Endodermal cell (in vitro differentiated cells): Measurements from ENCODE around the gene KRT6C. TPM values are rescaled to one million over a fixed set of nuclear protein-coding genes. Genes with fewer than 3 reads are reported as not detected.
A peak's percentile ranks its signal among the peaks of the same experiment; 100 is the strongest.

Source experiments
- DNase-seq: peaks from one replicate; pipeline ENCODE4 v3.0.0-alpha.2; 2017
- H3K27ac ChIP-seq: 2 replicates; pipeline ENCODE4 v1.5.1; 2013; ENCODE audit warnings: mild to moderate bottlenecking, low read depth, low read length, moderate library complexity
- H3K27me3 ChIP-seq: 2 replicates; pipeline ENCODE4 v1.6.1; 2013; ENCODE audit warnings: mild to moderate bottlenecking, low read length, moderate library complexity; ENCODE audit not compliant: insufficient read depth, control insufficient read depth, poor library complexity, severe bottlenecking
- H3K36me3 ChIP-seq: 2 replicates; pipeline ENCODE4 v1.7.0; 2013; ENCODE audit warnings: mild to moderate bottlenecking, low read length, moderate library complexity; ENCODE audit not compliant: control insufficient read depth, insufficient read depth
- H3K4me1 ChIP-seq: one replicate; pipeline ENCODE4 v1.7.0; 2013; ENCODE audit warnings: low read length; ENCODE audit not compliant: control insufficient read depth, insufficient read depth
- H3K4me3 ChIP-seq: 2 replicates; pipeline ENCODE4 v1.5.1; 2013; ENCODE audit warnings: mild to moderate bottlenecking, low read length, moderate library complexity
- H3K9ac ChIP-seq: 2 replicates; pipeline ENCODE4 v1.6.1; 2013; ENCODE audit warnings: mild to moderate bottlenecking, low read length, moderate library complexity; ENCODE audit not compliant: poor library complexity, severe bottlenecking; ENCODE audit errors: extremely low read depth
- H3K9me3 ChIP-seq: 2 replicates; pipeline ENCODE4 v1.6.1; 2013; ENCODE audit warnings: mild to moderate bottlenecking, low read length, moderate library complexity; ENCODE audit not compliant: control insufficient read depth
- H3K27ac Mint-ChIP-seq: 2 replicates; pipeline ENCODE4 v1.8.0; 2020; ENCODE audit warnings: mixed read lengths
- H3K27me3 Mint-ChIP-seq: 2 replicates; pipeline ENCODE4 v1.8.0; 2021; ENCODE audit warnings: mild to moderate bottlenecking, mixed read lengths; ENCODE audit not compliant: insufficient read depth
- H3K36me3 Mint-ChIP-seq: 2 replicates; pipeline ENCODE4 v1.8.0; 2020; ENCODE audit warnings: low read depth, mixed read lengths
- H3K4me1 Mint-ChIP-seq: 2 replicates; pipeline ENCODE4 v1.8.0; 2020; ENCODE audit warnings: mixed read lengths
- H3K4me3 Mint-ChIP-seq: 2 replicates; pipeline ENCODE4 v1.8.0; 2020; ENCODE audit warnings: mild to moderate bottlenecking, moderate library complexity, mixed read lengths
- H3K9me3 Mint-ChIP-seq: 2 replicates; pipeline ENCODE4 v1.8.0; 2020; ENCODE audit warnings: mild to moderate bottlenecking, mixed read lengths
- WGBS, 2 experiments: methylation state at CpG; one replicate each; pipeline versions ENCODE4 v1.1.5 to v1.1.7; 2013; ENCODE audit warnings: missing lambda C conversion rate in 2 of 2, mixed read lengths in 1 of 2; ENCODE audit not compliant: insufficient coverage in 1 of 2, insufficient read length in 1 of 2; 5-methylcytosine and 5-hydroxymethylcytosine counted together
- total RNA-seq, 2 donors: library from RNA; stranded (reverse); fragmentation: NEBNext Ultra II Directional in 1 of 2; extraction: Animal tissue kit (Norgen Biotek cat#: 25700) in 1 of 2; gene quantifications; 2 replicates in 1 of 2; 3 replicates in 1 of 2; pipeline ENCODE4 v1.2.1, GENCODE V29; 2021
- TF ChIP-seq, protein P1 (sequence below): fragments of 200-600 bp; sonication (generic); conservative IDR thresholded peaks from 2 replicates; pipeline ENCODE4 v1.5.0; 2021; ENCODE audit warnings: antibody characterized with exemption, mild to moderate bottlenecking

KRT6C gene
- total RNA-seq, 2 donors from 2014 or later: not detected

- Mint-ChIP-seq H3K27me3 (peaks cover 2% of the 10 kb centered on the region), H3K4me3 (no peak overlapping the region), H3K36me3 (no peaks in the 10 kb centered on the region), H3K27ac (no peak overlapping the region), H3K4me1 (peaks cover 8% of the 10 kb centered on the region), H3K9me3 (no peaks in the 10 kb centered on the region)
- TF ChIP-seq, protein P1, sequence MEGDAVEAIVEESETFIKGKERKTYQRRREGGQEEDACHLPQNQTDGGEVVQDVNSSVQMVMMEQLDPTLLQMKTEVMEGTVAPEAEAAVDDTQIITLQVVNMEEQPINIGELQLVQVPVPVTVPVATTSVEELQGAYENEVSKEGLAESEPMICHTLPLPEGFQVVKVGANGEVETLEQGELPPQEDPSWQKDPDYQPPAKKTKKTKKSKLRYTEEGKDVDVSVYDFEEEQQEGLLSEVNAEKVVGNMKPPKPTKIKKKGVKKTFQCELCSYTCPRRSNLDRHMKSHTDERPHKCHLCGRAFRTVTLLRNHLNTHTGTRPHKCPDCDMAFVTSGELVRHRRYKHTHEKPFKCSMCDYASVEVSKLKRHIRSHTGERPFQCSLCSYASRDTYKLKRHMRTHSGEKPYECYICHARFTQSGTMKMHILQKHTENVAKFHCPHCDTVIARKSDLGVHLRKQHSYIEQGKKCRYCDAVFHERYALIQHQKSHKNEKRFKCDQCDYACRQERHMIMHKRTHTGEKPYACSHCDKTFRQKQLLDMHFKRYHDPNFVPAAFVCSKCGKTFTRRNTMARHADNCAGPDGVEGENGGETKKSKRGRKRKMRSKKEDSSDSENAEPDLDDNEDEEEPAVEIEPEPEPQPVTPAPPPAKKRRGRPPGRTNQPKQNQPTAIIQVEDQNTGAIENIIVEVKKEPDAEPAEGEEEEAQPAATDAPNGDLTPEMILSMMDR: no peak
- Histone ChIP-seq H3K4me1 (peaks cover 3% of the 10 kb centered on the region), H3K9ac (no peak overlapping the region), H3K36me3 (no peaks in the 10 kb centered on the region), H3K27ac (no peak overlapping the region), H3K4me3 (no peak overlapping the region), H3K9me3 (no peaks in the 10 kb centered on the region), H3K27me3 (no peaks in the 10 kb centered on the region)
- 94% methylated on average over 11 to 15 of the region's 15 CpGs for WGBS, 2 experiments
- peak; percentile 32 for DNase-seq
These were observed 42.6 kb upstream of the KRT6C start for GRCh38 chr12:52515927-52516831.

DNA sequence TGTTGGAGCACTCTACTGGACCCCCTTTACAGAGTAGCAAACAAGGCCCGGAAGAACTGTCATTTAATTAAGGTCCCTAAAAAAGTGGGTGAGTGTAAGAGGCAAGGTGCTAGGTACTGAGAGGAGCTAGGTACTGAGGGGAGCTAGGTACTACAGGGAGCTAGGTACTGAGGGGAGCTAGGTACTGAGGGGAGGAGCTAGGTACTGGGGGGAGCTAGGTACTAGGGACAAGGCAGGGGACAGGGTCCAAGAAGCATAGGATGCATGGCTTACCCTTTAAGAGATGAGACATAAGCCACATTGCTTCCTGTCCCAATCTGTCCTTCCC, 41.7 kb upstream of the KRT6C start:
- peaks cover under 1% of the 10 kb centered on the region for H3K9me3 Mint-ChIP-seq
- Histone ChIP-seq H3K4me3 (no peak overlapping the region), H3K4me1 (no peaks in the 10 kb centered on the region), H3K27me3 (no peaks in the 10 kb centered on the region), H3K27ac (no peak overlapping the region), H3K9me3 (peaks cover 4% of the 10 kb centered on the region), H3K36me3 (no peaks in the 10 kb centered on the region), H3K9ac (no peak overlapping the region)
- 93 to 100% methylated on average over 1 of the region's 1 CpG for WGBS, 2 experiments
- no peak overlapping the region for H3K27ac Mint-ChIP-seq
- H3K36me3 Mint-ChIP-seq: no peaks in the 10 kb centered on the region
- TF ChIP-seq, protein P1: no peak
- no peak for DNase-seq
- H3K4me1 Mint-ChIP-seq: no peaks in the 10 kb centered on the region
- H3K4me3 Mint-ChIP-seq: no peak overlapping the region
- H3K27me3 Mint-ChIP-seq: peaks cover 2% of the 10 kb centered on the region

- H3K27ac ChIP-seq: no peak overlapping the region
- WGBS, 2 experiments: 91 to 97% methylated on average over 9 to 14 of the region's 14 CpGs
- Mint-ChIP-seq H3K9me3 (peaks cover 3% of the 10 kb centered on the region), H3K27me3 (peaks cover 2% of the 10 kb centered on the region), H3K27ac (no peak overlapping the region), H3K36me3 (no peaks in the 10 kb centered on the region), H3K4me3 (no peak overlapping the region), H3K4me1 (no peaks in the 10 kb centered on the region)
- H3K4me1 ChIP-seq: no peaks in the 10 kb centered on the region
- H3K9ac ChIP-seq: no peak overlapping the region
- TF ChIP-seq, protein P1: no peak
- H3K27me3 ChIP-seq: no peaks in the 10 kb centered on the region
- H3K9me3 ChIP-seq: peaks cover 6% of the 10 kb centered on the region
- H3K36me3 ChIP-seq: no peaks in the 10 kb centered on the region
- DNase-seq: peak; percentile 26
- no peak overlapping the region for H3K4me3 ChIP-seq
These were observed 41.1 kb upstream of the KRT6C start for GRCh38 chr12:52514471-52515318.
